ENCODE measurements around the gene CCDC106. TPM values are rescaled to one million over a fixed set of nuclear protein-coding genes. Genes with fewer than 3 reads are reported as not detected.

The CCDC106 gene
- total RNA-seq, 6 experiments from 2014 or later: 6.1 to 19.7 (median 9.8) TPM

DNA sequence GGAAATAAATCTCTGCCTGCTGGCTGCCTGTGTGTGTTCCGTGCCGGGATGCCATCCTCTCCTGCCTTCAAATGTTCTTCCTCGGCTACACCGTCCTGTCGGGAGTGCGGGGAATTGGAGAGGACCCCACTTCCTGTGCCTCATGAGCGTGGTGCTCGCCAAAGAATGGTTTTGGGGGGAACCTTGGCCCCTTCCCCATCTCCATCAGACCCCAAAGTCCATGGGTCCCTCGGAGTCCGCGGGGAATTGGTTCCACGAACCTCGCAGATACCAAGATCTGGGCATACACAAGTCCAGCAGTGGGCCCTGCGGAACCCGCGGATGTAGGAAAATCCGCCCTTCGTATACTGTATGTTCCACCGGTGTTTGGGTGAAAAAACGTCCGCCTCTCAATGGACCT lies 44.9 kb upstream of the CCDC106 start:
- ATAC-seq: no peak
- TF ChIP-seq, protein P1, sequence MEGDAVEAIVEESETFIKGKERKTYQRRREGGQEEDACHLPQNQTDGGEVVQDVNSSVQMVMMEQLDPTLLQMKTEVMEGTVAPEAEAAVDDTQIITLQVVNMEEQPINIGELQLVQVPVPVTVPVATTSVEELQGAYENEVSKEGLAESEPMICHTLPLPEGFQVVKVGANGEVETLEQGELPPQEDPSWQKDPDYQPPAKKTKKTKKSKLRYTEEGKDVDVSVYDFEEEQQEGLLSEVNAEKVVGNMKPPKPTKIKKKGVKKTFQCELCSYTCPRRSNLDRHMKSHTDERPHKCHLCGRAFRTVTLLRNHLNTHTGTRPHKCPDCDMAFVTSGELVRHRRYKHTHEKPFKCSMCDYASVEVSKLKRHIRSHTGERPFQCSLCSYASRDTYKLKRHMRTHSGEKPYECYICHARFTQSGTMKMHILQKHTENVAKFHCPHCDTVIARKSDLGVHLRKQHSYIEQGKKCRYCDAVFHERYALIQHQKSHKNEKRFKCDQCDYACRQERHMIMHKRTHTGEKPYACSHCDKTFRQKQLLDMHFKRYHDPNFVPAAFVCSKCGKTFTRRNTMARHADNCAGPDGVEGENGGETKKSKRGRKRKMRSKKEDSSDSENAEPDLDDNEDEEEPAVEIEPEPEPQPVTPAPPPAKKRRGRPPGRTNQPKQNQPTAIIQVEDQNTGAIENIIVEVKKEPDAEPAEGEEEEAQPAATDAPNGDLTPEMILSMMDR (IDR thresholded peaks at IDR 0.05): no peak
- TF ChIP-seq POLR2A (IDR thresholded peaks at IDR 0.05): no peak
- Histone ChIP-seq H3K36me3 (no peaks in the 10 kb centered on the region), H3K9me3 (no peaks in the 10 kb centered on the region), H3K27me3 (no peaks in the 10 kb centered on the region), H3K4me3 (no peak overlapping the region), H3K4me1 (peaks cover 0 to 13% (median 5%) of the 10 kb centered on the region in 4 donors), H3K27ac (no peak overlapping the region)
- WGBS (ENCODE audit: insufficient coverage, low coverage, low lambda C conversion rate, missing lambda C conversion rate): 83% methylated on average over 13 of the region's 21 CpGs
- DNase-seq: no peak
- intact Hi-C loops (cut with DNase I): no loop called here

DNA sequence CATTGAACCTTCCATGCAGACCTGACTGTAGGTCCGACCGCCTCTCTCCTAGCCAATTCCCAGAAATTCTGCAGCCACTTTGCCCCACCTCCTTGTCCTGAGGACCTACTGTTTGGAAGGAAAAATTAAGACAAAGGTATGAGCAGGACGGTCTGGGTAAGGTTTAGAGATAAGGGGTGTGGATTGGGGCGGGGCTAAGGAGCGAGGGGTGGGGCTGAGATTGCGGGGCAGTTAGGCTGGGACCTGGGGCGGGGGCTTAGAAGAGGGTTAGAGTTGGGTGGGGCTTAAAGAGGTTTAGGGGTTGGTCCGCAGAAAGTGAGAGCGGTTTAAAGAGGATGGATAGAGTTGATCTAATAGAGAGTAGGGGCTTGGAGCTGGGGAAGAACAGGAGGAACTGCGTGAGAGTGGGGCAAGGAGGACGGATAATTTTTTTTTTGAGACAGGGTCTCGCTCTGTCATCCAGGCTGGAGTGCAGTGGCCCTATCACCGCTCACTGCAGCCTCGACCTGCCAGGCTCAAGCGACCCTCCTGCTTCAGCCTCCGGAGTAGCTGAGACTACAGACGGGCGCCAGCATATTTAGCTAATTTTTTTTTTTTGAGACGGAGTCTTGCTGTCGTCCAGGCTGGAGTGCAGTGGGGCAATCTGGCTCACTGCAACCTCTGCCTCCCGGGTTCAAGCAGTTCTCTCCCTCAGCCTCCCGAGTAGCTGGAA lies 44.3 kb upstream of the CCDC106 start:
- DNase-seq: no peak
- H3K4me1 ChIP-seq: peaks cover 0 to 13% (median 5%) of the 10 kb centered on the region in 4 donors
- 68% methylated on average over 15 of the region's 22 CpGs for WGBS (ENCODE audit: insufficient coverage, low coverage, low lambda C conversion rate, missing lambda C conversion rate)
- no peaks in the 10 kb centered on the region for H3K9me3 ChIP-seq
- peak overlapping the region in 1 of 3 donors; percentile 83 for H3K27ac ChIP-seq
- no peaks in the 10 kb centered on the region for H3K36me3 ChIP-seq
- intact Hi-C loops (cut with DNase I): no loop called here
- ATAC-seq: no peak
- no peaks in the 10 kb centered on the region for H3K27me3 ChIP-seq
- TF ChIP-seq, protein P1 (IDR thresholded peaks at IDR 0.05): no peak
- no peak for TF ChIP-seq POLR2A (IDR thresholded peaks at IDR 0.05)
- H3K4me3 ChIP-seq: no peak overlapping the region

DNA sequence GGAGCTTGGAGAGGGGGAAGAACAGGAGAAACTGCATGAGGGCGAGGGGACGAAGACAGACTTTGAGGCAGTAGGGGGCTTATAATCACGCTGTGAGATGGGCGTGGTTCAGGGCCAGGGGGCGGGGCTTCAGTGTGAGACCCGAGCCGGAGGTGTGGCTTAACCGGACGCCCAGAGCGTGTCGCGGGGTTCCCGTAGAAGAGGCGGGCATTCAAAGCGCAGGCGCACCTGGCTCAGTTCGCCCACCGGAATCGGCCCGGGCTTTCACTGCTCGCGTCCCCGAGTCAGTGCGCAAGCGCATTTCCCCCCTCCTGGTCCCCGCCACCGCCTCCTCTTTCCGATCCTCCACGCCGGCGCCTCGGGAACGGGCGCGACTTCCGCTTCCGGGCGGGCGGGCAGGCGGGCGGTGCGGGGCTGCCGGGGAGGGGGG lies 42.8 kb upstream of the CCDC106 start:
- WGBS (ENCODE audit: insufficient coverage, low coverage, low lambda C conversion rate, missing lambda C conversion rate): 0% methylated on average over 2 of the region's 43 CpGs
- intact Hi-C loops (cut with DNase I): loop anchor here in 1 of 2 donors (5.0 kb wide), 1 partner anchor 88 kb away; no protein-coding TSS in a partner anchor
- Histone ChIP-seq H3K27me3 (no peaks in the 10 kb centered on the region), H3K27ac (peak overlapping the region; percentile 76 to 83 (median 79)), H3K4me3 (peak overlapping the region; percentile 50 to 81 (median 77)), H3K4me1 (peaks cover 0 to 13% (median 5%) of the 10 kb centered on the region in 4 donors), H3K36me3 (no peaks in the 10 kb centered on the region), H3K9me3 (no peaks in the 10 kb centered on the region)
- peak; percentile 97 to 98 (median 97) for DNase-seq
- ATAC-seq: peak; percentile 81 to 87 (median 84)
- TF ChIP-seq POLR2A (IDR thresholded peaks at IDR 0.05): no peak
- TF ChIP-seq, protein P1 (IDR thresholded peaks at IDR 0.05): no peak

DNA sequence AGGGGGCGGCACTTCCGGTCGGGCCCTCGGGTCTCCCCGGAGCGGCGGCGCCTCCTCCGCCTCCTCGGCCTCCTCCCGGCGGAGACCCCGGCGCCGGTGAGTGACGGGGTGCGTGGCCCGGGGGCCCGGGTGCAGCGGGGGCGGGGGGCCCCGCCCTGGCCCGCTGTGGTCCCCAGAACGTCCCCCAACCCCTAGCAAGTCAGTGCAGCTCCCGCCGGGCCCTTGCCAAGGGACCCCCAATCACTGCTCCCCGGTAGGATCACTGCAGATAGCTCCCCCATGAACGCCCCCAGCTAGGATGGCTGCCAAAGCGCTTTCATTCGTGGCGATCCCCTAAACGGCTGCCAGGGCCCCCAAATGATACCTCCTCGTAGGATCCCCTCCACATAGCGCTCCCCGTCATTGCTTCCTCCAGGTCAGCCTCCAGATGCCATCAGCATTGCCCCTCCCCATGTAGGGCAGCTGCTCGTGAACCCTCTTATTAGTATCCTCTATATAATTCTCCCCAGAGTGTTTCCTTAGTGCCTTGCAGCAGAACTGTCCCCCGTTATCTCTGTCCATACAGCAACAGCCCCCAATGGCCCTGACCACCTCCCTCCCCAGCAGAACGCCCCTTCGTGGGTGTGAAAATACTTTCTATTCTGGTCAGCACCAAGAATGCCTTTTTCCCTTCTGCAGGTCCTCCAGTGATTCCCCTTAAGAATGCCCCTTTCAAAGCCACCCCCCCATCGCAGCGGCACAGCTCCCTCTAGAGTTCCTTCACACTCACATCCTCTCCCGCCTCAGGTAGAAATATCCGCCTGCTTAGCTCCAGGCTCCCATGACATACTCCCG lies 42.2 kb upstream of the CCDC106 start, which contains the start of gene ZNF865:
Gene ZNF865, plus strand, starts transcription at position 11 of the 834 bp plus-strand sequence. CDS start 7,972 bp downstream, outside the sequence.
- ATAC-seq: peak; percentile 47 to 64 (median 57)
- intact Hi-C loops (cut with DNase I): loop anchor here in 1 of 2 donors (5.0 kb wide), 1 partner anchor 89 kb away; no protein-coding TSS in a partner anchor

More for the DNA sequence above, 42.2 kb upstream of the CCDC106 start, which contains the start of gene ZNF865:
- no peaks in the 10 kb centered on the region for H3K9me3 ChIP-seq
- under 1% methylated on average over 19 of the region's 44 CpGs for WGBS (ENCODE audit: insufficient coverage, low coverage, low lambda C conversion rate, missing lambda C conversion rate)
- H3K36me3 ChIP-seq: no peaks in the 10 kb centered on the region
- peak within 1 kb of the TSS; percentile 50 to 81 (median 77) for H3K4me3 ChIP-seq
- TF ChIP-seq, protein P1 (IDR thresholded peaks at IDR 0.05): peak; percentile 48 to 66 (median 64)
- no peak for TF ChIP-seq POLR2A (IDR thresholded peaks at IDR 0.05)
- peak within 1 kb of the TSS; percentile 76 to 83 (median 79) for H3K27ac ChIP-seq
- no peaks in the 10 kb centered on the region for H3K27me3 ChIP-seq
- peaks cover 0 to 13% (median 5%) of the 10 kb centered on the region in 4 donors for H3K4me1 ChIP-seq
- peak; percentile 73 to 76 (median 74) for DNase-seq
